ENCODE measurements around the gene HBM. TPM values are rescaled to one million over a fixed set of nuclear protein-coding genes. Genes with fewer than 3 reads are reported as not detected.

HBM gene
- total and polyA plus RNA-seq, 10 of the 15 experiments (the other 5 are each of a cell fraction or from before 2014, with no cell fraction given), result 0.23 TPM; not detected in 9

DNA sequence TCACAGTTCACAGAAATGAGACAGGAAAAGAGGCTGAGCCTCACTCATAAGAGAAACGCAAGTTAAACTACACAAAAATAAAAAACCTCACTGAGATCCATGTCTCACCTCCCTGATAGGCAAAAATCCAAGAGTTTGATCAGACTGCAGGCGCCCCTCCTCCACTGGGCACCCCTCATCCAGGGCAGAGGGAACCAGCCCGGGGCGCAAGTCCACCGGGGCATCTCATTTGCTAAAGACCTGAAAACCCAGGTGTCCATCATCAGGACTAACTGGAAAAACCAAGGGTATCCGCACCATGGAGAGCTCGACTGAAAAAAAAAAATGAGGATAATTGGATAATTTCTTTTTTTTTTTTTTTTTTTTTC lies 10.8 kb upstream of the HBM start:
- no peak overlapping the region for H2AFZ ChIP-seq (ENCODE audit: control insufficient read depth, low read depth, low read length)
- in situ Hi-C loops (cut with MboI) (no loop called here), intact Hi-C loops (cut with micrococcal nuclease; ENCODE audit: unreplicated experiment) (no loop called here)
- 0 out of 2 replicates have a peak overlapping the region, but pooled peaks have one; percentile 4 for H3K4me2 ChIP-seq (ENCODE audit: control insufficient read depth, insufficient read depth)
- CTCF ChIA-PET, result interaction anchor here (1.9 kb wide), 1 partner anchor 48 kb away, joined by 6 read pairs; no protein-coding TSS in a partner anchor
- no peaks in the 10 kb centered on the region for H3K36me3 ChIP-seq (ENCODE audit: control insufficient read depth in 2 of 2, insufficient read depth in 2 of 2, low read length in 1 of 2)
- no peaks in the 10 kb centered on the region for H4K20me1 ChIP-seq (ENCODE audit: control insufficient read depth, insufficient read depth)
- FAIRE-seq, result no peak
- no peak for ATAC-seq
- H3K4me3 ChIP-seq, result no peak overlapping the region
- H3K27me3 ChIP-seq (replicated peaks in 1 of 2; ENCODE audit: control insufficient read depth in 2 of 2, insufficient read depth in 2 of 2, low read length in 1 of 2), result peaks cover 1 to 3% of the 10 kb centered on the region in 2 experiments; a peak in 3 of 4 replicates
- H3K27ac ChIP-seq (ENCODE audit: control insufficient read depth, insufficient read depth), result no peak overlapping the region
- SMC1A ChIA-PET (ENCODE audit: uncharacterized antibody, unreplicated experiment), result no interaction called here
- no peak for DNase-seq (ENCODE audit: low read depth, low spot score)
- H3K79me2 ChIP-seq (ENCODE audit: control insufficient read depth, insufficient read depth, low read length), result no peaks in the 10 kb centered on the region
- no peak overlapping the region for H3K9ac ChIP-seq (ENCODE audit: control insufficient read depth, insufficient read depth, low read length)
- no peaks in the 10 kb centered on the region for H3K4me1 ChIP-seq (ENCODE audit: control insufficient read depth, insufficient read depth, low read length)
- BruUV-seq (replicated peaks), result no TSS peak
- POLR2A ChIA-PET, result interaction anchor here (0.6 kb wide), 1 partner anchor 14 kb away, joined by 3 read pairs; no protein-coding TSS in a partner anchor
- H3K9me3 ChIP-seq (replicated peaks; ENCODE audit: control insufficient read depth, insufficient read depth, low read length), result no peaks in the 10 kb centered on the region
- RAD21 ChIA-PET (ENCODE audit: unreplicated experiment), result no interaction called here
- 57% methylated on average over 7 of the region's 7 CpGs for WGBS (ENCODE audit: insufficient coverage, insufficient replicate concordance, low lambda C conversion rate, missing lambda C conversion rate)
- TF ChIP-seq, protein P1, sequence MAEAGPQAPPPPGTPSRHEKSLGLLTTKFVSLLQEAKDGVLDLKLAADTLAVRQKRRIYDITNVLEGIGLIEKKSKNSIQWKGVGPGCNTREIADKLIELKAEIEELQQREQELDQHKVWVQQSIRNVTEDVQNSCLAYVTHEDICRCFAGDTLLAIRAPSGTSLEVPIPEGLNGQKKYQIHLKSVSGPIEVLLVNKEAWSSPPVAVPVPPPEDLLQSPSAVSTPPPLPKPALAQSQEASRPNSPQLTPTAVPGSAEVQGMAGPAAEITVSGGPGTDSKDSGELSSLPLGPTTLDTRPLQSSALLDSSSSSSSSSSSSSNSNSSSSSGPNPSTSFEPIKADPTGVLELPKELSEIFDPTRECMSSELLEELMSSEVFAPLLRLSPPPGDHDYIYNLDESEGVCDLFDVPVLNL (IDR thresholded peaks at IDR 0.05; ENCODE audit: low read depth, low read length), result no peak
- TF ChIP-seq MXI1 (IDR thresholded peaks at IDR 0.05; ENCODE audit: low read depth, low read length) (no peak), SRF (IDR thresholded peaks at IDR 0.05; ENCODE audit: low read depth in 2 of 2, low read length in 2 of 2) (no peak), BCL11A (IDR thresholded peaks at IDR 0.05; ENCODE audit: low read depth, low read length) (no peak), JUND (IDR thresholded peaks at IDR 0.05; ENCODE audit: low read depth, low read length) (no peak), SMARCA5 (IDR thresholded peaks at IDR 0.05) (no peak), MEF2B (IDR thresholded peaks at IDR 0.05; ENCODE audit: partially characterized antibody, poor library complexity, severe bottlenecking) (no peak), NFIC (IDR thresholded peaks at IDR 0.05; ENCODE audit: low read depth, low read length) (no peak), HDAC6 (IDR thresholded peaks at IDR 0.05; ENCODE audit: unreplicated experiment) (no peak), MTA3 (IDR thresholded peaks at IDR 0.05; ENCODE audit: borderline replicate concordance, low read length) (no peak), POLR2A (IDR thresholded peaks at IDR 0.05; ENCODE audit: low read depth, low read length) (no peak)
- TF ChIP-seq, protein P2, sequence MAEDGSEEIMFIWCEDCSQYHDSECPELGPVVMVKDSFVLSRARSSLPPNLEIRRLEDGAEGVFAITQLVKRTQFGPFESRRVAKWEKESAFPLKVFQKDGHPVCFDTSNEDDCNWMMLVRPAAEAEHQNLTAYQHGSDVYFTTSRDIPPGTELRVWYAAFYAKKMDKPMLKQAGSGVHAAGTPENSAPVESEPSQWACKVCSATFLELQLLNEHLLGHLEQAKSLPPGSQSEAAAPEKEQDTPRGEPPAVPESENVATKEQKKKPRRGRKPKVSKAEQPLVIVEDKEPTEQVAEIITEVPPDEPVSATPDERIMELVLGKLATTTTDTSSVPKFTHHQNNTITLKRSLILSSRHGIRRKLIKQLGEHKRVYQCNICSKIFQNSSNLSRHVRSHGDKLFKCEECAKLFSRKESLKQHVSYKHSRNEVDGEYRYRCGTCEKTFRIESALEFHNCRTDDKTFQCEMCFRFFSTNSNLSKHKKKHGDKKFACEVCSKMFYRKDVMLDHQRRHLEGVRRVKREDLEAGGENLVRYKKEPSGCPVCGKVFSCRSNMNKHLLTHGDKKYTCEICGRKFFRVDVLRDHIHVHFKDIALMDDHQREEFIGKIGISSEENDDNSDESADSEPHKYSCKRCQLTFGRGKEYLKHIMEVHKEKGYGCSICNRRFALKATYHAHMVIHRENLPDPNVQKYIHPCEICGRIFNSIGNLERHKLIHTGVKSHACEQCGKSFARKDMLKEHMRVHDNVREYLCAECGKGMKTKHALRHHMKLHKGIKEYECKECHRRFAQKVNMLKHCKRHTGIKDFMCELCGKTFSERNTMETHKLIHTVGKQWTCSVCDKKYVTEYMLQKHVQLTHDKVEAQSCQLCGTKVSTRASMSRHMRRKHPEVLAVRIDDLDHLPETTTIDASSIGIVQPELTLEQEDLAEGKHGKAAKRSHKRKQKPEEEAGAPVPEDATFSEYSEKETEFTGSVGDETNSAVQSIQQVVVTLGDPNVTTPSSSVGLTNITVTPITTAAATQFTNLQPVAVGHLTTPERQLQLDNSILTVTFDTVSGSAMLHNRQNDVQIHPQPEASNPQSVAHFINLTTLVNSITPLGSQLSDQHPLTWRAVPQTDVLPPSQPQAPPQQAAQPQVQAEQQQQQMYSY (CRISPR knock-in tag; IDR thresholded peaks at IDR 0.05), result no peak
- TF ChIP-seq, protein P3, sequence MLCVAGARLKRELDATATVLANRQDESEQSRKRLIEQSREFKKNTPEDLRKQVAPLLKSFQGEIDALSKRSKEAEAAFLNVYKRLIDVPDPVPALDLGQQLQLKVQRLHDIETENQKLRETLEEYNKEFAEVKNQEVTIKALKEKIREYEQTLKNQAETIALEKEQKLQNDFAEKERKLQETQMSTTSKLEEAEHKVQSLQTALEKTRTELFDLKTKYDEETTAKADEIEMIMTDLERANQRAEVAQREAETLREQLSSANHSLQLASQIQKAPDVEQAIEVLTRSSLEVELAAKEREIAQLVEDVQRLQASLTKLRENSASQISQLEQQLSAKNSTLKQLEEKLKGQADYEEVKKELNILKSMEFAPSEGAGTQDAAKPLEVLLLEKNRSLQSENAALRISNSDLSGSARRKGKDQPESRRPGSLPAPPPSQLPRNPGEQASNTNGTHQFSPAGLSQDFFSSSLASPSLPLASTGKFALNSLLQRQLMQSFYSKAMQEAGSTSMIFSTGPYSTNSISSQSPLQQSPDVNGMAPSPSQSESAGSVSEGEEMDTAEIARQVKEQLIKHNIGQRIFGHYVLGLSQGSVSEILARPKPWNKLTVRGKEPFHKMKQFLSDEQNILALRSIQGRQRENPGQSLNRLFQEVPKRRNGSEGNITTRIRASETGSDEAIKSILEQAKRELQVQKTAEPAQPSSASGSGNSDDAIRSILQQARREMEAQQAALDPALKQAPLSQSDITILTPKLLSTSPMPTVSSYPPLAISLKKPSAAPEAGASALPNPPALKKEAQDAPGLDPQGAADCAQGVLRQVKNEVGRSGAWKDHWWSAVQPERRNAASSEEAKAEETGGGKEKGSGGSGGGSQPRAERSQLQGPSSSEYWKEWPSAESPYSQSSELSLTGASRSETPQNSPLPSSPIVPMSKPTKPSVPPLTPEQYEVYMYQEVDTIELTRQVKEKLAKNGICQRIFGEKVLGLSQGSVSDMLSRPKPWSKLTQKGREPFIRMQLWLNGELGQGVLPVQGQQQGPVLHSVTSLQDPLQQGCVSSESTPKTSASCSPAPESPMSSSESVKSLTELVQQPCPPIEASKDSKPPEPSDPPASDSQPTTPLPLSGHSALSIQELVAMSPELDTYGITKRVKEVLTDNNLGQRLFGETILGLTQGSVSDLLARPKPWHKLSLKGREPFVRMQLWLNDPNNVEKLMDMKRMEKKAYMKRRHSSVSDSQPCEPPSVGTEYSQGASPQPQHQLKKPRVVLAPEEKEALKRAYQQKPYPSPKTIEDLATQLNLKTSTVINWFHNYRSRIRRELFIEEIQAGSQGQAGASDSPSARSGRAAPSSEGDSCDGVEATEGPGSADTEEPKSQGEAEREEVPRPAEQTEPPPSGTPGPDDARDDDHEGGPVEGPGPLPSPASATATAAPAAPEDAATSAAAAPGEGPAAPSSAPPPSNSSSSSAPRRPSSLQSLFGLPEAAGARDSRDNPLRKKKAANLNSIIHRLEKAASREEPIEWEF (IDR thresholded peaks at IDR 0.05; ENCODE audit: insufficient replicate concordance, low read depth, low read length), result no peak

Measured in GM12878 (cell line).